HepG2 (cell line): ENCODE measurements around the gene LTB4R2. TPM values are rescaled to one million over a fixed set of nuclear protein-coding genes. Genes with fewer than 3 reads are reported as not detected.
A peak's percentile ranks its signal among the peaks of the same experiment; 100 is the strongest.

Experiments
- FOXK1 ChIP-seq: sonication (generic); formaldehyde crosslinking; IDR thresholded peaks from 2 replicates; pipeline ENCODE4 v1.4.0; 2020; ENCODE audit warnings: low read depth, missing genetic modification reagents, borderline replicate concordance
- GATAD2A ChIP-seq: IDR thresholded peaks from 2 replicates; pipeline ENCODE4 v1.6.1; 2016
- GZF1 ChIP-seq: sonication (generic); formaldehyde crosslinking; IDR thresholded peaks from 2 replicates; pipeline ENCODE4 v1.5.1; 2020; ENCODE audit warnings: mild to moderate bottlenecking, missing genetic modification reagents
- HHEX ChIP-seq: IDR thresholded peaks from 2 replicates; pipeline ENCODE4 v1.6.1; 2016; ENCODE audit warnings: control low read depth
- RBFOX2 ChIP-seq: fragments of 200-400 bp; formaldehyde crosslinking; IDR thresholded peaks from 2 replicates; pipeline ENCODE4 v1.6.1; 2017; ENCODE audit warnings: low read depth, mild to moderate bottlenecking, low read length
- RBM22 ChIP-seq: fragments of 200-400 bp; formaldehyde crosslinking; optimal IDR thresholded peaks from 2 replicates; pipeline ENCODE3; 2017; ENCODE audit warnings: mild to moderate bottlenecking, low read length, moderate library complexity
- REXO4 ChIP-seq: sonication (generic); formaldehyde crosslinking; IDR thresholded peaks from 2 replicates; pipeline ENCODE4 v1.8.0; 2022; ENCODE audit warnings: missing genetic modification reagents, mild to moderate bottlenecking, borderline replicate concordance
- SAP130 ChIP-seq: IDR thresholded peaks from 2 replicates; pipeline ENCODE4 v1.6.1; 2016; ENCODE audit warnings: low read depth
- STAT5B ChIP-seq: sonication (generic); formaldehyde crosslinking; IDR thresholded peaks from 2 replicates; pipeline ENCODE4 v1.4.0; 2020; ENCODE audit warnings: missing genetic modification reagents
- TAF1 ChIP-seq: sonication (generic); formaldehyde crosslinking; IDR thresholded peaks from 2 replicates; pipeline ENCODE4 v1.4.0; 2020; ENCODE audit warnings: missing genetic modification reagents
- ZNF225 ChIP-seq: sonication (generic); formaldehyde crosslinking; IDR thresholded peaks from 2 replicates; pipeline ENCODE4 v1.4.0; 2020; ENCODE audit warnings: mild to moderate bottlenecking, missing genetic modification reagents
- ZNF232 ChIP-seq: sonication (generic); formaldehyde crosslinking; IDR thresholded peaks from 2 replicates; pipeline ENCODE4 v1.4.0; 2020; ENCODE audit warnings: missing genetic modification reagents, borderline replicate concordance
- ZNF235 ChIP-seq: sonication (generic); formaldehyde crosslinking; IDR thresholded peaks from 2 replicates; pipeline ENCODE4 v1.8.1; 2023; ENCODE audit warnings: mild to moderate bottlenecking, missing genetic modification reagents, borderline replicate concordance
- ZNF34 ChIP-seq: sonication (generic); formaldehyde crosslinking; IDR thresholded peaks from 2 replicates; pipeline ENCODE4 v1.4.0; 2020; ENCODE audit warnings: mild to moderate bottlenecking, missing genetic modification reagents, borderline replicate concordance
- ZNF7 ChIP-seq: IDR thresholded peaks from 2 replicates; pipeline ENCODE4 v1.6.1; 2016; ENCODE audit warnings: missing biosample characterization, missing genetic modification reagents
- ZNF879 ChIP-seq: sonication (generic); formaldehyde crosslinking; IDR thresholded peaks from 2 replicates; pipeline ENCODE4 v1.8.1; 2023; ENCODE audit warnings: missing genetic modification reagents
- polyA plus RNA-seq, 8 experiments: library from polyadenylated mRNA; depleted of rRNA in 3 of 8; stranded (reverse) in 7 of 8; unstranded in 1 of 8; fragments of >200 nt; fragmentation: Illumina TruSeq in 4 of 8; extraction: Trizol in 4 of 8; gene quantifications; 2 replicates each; pipeline versions ENCODE4 v1.2.1 to v1.2.3, GENCODE V29; 2011 to 2016; ENCODE audit warnings: low read depth in 4 of 8, missing spikeins in 1 of 8, mixed read lengths in 1 of 8; ENCODE audit not compliant: insufficient read depth in 1 of 8
- total RNA-seq, 5 experiments: library from RNA; depleted of rRNA; stranded (reverse); fragments of >200 nt; fragmentation: Illumina TruSeq; extraction: Trizol; gene quantifications; 2 replicates each; pipeline ENCODE4 v1.2.3, GENCODE V29; 2016; ENCODE audit warnings: low read depth in 1 of 5
- TF ChIP-seq, protein P1 (sequence below): sonication (generic); formaldehyde crosslinking; IDR thresholded peaks from 2 replicates; pipeline ENCODE4 v1.5.1; 2020; ENCODE audit warnings: missing genetic modification reagents, mild to moderate bottlenecking, borderline replicate concordance
- TF ChIP-seq, protein P2 (sequence below): sonication (generic); formaldehyde crosslinking; conservative IDR thresholded peaks from 2 replicates; pipeline ENCODE4 v1.4.0; 2020; ENCODE audit warnings: missing genetic modification reagents
- TF ChIP-seq, protein P3 (sequence below): sonication (generic); formaldehyde crosslinking; conservative IDR thresholded peaks from 2 replicates; pipeline ENCODE4 v1.8.0; 2022; ENCODE audit warnings: mild to moderate bottlenecking, moderate library complexity, missing genetic modification reagents
- TF ChIP-seq, protein P4 (sequence below): sonication (generic); formaldehyde crosslinking; IDR thresholded peaks from 2 replicates; pipeline ENCODE4 v1.4.0; 2020; ENCODE audit warnings: missing genetic modification reagents, borderline replicate concordance

LTB4R2 gene
- total and polyA plus RNA-seq, 2 of the 13 experiments (the other 11 are each of a cell fraction or from before 2014, with no cell fraction given), result 3.9 to 6.9 TPM

DNA sequence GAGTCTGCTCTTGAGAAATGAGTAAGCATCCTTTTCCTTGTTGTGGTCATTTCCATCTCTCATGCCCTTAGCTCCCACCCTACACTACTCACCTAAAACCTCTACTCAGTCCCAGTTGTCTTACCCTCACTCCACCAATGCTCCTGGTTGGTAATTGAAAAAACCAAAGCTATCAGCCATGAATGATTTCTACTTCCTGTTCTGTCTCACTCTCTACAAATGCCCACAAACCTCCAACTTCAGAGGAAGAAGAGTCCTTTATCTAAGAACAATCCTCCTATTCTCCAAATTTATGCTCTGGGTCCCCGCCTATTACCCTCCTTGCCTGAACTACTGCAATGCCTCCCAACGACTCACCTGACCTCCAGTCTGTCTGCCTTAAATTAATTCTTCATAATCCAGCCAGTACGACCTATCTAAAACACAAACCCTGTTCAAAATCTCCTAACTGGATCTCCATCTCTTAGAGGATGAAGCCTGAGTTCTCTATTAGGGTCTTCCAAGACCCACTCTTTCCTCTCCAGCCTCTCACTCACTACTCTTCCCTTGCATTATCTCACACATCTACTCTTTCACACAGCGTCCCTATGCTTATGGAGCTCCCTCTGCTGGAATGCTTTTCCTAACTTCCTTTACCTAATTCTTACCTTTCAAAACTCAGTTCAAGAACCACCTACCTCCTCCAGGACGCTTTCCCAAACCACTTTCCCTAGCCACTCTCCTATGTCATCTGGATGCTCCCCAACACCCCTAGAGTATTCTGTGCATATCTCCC, 12.6 kb upstream of the LTB4R2 start (continued):
- TF ChIP-seq, protein P1, sequence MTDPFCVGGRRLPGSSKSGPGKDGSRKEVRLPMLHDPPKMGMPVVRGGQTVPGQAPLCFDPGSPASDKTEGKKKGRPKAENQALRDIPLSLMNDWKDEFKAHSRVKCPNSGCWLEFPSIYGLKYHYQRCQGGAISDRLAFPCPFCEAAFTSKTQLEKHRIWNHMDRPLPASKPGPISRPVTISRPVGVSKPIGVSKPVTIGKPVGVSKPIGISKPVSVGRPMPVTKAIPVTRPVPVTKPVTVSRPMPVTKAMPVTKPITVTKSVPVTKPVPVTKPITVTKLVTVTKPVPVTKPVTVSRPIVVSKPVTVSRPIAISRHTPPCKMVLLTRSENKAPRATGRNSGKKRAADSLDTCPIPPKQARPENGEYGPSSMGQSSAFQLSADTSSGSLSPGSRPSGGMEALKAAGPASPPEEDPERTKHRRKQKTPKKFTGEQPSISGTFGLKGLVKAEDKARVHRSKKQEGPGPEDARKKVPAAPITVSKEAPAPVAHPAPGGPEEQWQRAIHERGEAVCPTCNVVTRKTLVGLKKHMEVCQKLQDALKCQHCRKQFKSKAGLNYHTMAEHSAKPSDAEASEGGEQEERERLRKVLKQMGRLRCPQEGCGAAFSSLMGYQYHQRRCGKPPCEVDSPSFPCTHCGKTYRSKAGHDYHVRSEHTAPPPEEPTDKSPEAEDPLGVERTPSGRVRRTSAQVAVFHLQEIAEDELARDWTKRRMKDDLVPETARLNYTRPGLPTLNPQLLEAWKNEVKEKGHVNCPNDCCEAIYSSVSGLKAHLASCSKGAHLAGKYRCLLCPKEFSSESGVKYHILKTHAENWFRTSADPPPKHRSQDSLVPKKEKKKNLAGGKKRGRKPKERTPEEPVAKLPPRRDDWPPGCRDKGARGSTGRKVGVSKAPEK (CRISPR knock-in tag), result no peak
- TF ChIP-seq ZNF235 (CRISPR knock-in tag) (no peak), SAP130 (CRISPR knock-in tag) (peak; percentile 81), HHEX (CRISPR knock-in tag) (no peak), ZNF225 (no peak; the same call in 1 of the 2 replicates), REXO4 (CRISPR knock-in tag) (no peak), RBFOX2 (0 out of 2 replicates have a peak, but pooled peaks have one; percentile 21), TAF1 (CRISPR knock-in tag) (no peak), ZNF7 (CRISPR knock-in tag) (no peak), STAT5B (CRISPR knock-in tag) (no peak), ZNF879 (no peak), RBM22 (peak; percentile 63), GZF1 (peak; percentile 14; the same call in 1 of the 2 replicates), ZNF34 (no peak), ZNF232 (CRISPR knock-in tag) (no peak), GATAD2A (peak; percentile 63), FOXK1 (CRISPR knock-in tag) (peak; percentile 54; the same call in 1 of the 2 replicates)
- TF ChIP-seq, protein P2, sequence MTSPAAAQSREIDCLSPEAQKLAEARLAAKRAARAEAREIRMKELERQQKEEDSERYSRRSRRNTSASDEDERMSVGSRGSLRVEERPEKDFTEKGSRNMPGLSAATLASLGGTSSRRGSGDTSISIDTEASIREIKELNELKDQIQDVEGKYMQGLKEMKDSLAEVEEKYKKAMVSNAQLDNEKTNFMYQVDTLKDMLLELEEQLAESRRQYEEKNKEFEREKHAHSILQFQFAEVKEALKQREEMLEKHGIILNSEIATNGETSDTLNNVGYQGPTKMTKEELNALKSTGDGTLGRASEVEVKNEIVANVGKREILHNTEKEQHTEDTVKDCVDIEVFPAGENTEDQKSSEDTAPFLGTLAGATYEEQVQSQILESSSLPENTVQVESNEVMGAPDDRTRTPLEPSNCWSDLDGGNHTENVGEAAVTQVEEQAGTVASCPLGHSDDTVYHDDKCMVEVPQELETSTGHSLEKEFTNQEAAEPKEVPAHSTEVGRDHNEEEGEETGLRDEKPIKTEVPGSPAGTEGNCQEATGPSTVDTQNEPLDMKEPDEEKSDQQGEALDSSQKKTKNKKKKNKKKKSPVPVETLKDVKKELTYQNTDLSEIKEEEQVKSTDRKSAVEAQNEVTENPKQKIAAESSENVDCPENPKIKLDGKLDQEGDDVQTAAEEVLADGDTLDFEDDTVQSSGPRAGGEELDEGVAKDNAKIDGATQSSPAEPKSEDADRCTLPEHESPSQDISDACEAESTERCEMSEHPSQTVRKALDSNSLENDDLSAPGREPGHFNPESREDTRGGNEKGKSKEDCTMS (CRISPR knock-in tag), result no peak
- TF ChIP-seq, protein P3, sequence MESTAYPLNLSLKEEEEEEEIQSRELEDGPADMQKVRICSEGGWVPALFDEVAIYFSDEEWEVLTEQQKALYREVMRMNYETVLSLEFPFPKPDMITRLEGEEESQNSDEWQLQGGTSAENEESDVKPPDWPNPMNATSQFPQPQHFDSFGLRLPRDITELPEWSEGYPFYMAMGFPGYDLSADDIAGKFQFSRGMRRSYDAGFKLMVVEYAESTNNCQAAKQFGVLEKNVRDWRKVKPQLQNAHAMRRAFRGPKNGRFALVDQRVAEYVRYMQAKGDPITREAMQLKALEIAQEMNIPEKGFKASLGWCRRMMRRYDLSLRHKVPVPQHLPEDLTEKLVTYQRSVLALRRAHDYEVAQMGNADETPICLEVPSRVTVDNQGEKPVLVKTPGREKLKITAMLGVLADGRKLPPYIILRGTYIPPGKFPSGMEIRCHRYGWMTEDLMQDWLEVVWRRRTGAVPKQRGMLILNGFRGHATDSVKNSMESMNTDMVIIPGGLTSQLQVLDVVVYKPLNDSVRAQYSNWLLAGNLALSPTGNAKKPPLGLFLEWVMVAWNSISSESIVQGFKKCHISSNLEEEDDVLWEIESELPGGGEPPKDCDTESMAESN (CRISPR knock-in tag), result 0 out of 2 replicates have a peak, but pooled peaks have one; percentile 42
- TF ChIP-seq, protein P4, sequence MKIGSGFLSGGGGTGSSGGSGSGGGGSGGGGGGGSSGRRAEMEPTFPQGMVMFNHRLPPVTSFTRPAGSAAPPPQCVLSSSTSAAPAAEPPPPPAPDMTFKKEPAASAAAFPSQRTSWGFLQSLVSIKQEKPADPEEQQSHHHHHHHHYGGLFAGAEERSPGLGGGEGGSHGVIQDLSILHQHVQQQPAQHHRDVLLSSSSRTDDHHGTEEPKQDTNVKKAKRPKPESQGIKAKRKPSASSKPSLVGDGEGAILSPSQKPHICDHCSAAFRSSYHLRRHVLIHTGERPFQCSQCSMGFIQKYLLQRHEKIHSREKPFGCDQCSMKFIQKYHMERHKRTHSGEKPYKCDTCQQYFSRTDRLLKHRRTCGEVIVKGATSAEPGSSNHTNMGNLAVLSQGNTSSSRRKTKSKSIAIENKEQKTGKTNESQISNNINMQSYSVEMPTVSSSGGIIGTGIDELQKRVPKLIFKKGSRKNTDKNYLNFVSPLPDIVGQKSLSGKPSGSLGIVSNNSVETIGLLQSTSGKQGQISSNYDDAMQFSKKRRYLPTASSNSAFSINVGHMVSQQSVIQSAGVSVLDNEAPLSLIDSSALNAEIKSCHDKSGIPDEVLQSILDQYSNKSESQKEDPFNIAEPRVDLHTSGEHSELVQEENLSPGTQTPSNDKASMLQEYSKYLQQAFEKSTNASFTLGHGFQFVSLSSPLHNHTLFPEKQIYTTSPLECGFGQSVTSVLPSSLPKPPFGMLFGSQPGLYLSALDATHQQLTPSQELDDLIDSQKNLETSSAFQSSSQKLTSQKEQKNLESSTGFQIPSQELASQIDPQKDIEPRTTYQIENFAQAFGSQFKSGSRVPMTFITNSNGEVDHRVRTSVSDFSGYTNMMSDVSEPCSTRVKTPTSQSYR (CRISPR knock-in tag), result peak; percentile 38; the same call in 1 of the 2 replicates
